Stimulated activated CD4-positive, alpha-beta T cell treated with anti-CD3 and anti-CD28 coated beads, Interleukin-2, amount 100 ng/mL, for 4 hours (primary cell): Measurements from ENCODE around the gene SLCO3A1.
A peak's percentile ranks its signal among the peaks of the same experiment; 100 is the strongest.
"Not testable (repeated sequence)": the region's sequence is repeated elsewhere in the genome, so short reads cannot be mapped to it uniquely, and the experiment has no call there.

ENCODE experiments used
- DNase-seq: peaks from one replicate; pipeline ENCODE4 v3.0.0-alpha.2; 2020; ENCODE audit warnings: low read depth

The SLCO3A1 gene

DNA sequence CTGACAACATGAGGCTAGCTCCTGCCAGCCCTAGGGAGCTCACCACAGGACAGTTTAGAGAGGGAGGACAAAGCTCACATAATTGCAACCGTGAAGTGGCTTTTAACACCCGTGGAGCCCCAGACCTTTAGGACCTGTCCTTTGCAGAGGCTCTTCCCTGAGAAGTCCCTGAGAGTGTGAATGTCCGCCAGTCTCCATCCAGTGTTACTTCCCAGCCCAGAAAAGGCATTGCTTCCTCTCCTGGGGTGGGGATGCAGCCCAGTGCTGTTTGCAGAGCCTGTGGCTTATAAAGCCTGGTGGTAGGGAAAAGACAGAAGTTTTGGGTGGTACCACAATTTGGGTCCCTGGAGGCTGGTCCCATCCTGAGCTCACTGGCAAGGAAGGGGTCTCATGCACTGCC is 182.0 kb downstream of the SLCO3A1 start:
- DNase-seq = no peak

DNA sequence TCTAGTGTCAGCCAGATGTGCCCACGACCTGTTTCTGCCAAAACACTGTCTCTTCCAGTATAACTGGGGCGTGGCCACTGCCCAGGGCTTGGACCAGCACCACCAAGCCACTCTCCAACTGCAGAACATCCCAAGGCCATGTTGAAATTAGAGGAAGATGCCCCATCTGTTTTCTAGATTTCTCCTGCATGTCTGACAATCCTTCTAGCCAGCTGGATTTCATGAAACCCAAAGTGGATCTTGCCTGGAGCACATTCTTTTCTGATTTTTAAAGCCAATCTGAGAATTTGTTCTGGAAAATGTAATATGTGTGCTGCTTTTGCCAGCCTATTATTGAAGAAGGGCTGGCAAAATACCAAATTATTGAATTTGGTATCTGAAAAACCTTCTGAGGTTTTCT is 182.5 kb downstream of the SLCO3A1 start:
- DNase-seq = no peak

DNA sequence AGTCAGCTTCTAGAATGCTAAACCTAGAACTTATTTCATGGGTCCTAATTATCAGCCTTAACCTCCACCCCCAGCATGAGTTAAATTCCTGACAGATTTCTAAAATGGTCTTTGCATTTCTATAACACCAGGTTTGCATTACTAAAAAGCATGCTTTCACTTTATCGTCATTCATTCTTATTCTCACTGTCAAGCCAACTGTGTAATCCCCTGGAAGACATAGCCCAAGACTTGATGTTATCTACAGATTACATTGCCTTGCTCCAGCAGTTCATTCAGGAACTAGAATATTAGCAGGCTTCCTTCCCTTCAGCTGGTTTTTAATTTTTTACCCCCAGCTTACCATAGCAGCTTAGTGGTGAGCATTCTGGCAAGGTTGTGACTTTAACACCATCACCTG is 184.0 kb downstream of the SLCO3A1 start:
- no peak for DNase-seq

DNA sequence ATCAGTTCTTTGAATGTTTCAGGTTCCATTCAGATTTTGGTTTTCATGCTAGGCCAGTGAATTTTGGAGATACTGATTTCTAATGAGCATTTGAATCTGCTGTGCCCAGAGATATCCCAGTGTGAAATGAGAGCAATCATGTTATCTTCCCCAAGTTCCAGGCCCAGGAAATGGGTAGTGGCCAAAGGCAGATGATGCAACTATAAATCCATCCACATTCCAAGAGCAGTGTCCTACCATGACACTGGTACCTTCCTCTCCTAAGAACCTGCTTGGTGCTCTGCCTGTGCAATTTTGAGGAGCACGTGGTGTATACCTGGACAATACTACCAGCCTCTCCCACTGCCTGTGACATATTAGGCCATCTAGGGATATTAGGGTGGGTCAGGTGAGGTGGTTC is 186.8 kb downstream of the SLCO3A1 start:
- DNase-seq = no peak

DNA sequence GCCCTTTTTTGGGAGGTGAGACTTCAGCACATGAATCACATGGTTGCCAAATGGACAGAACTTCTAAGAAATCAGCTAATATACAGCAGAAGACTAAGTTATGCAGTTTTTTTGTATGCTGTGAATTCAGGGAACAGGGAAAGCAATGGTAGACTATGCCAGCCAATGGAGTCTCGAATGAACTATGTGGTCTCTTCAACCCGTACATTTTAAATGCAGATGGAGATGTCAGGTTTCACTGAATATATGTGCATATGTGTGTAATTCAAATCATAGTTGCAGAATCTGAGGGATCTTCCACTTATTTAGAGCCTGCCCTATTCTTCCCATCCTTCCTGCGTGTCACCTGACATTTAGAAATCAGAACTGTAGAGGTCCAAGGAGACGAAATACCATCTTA is 187.9 kb downstream of the SLCO3A1 start:
- DNase-seq = no peak

GRCh38 chr15:92043283-92043682 is 189.8 kb downstream of the SLCO3A1 start:
- no peak for DNase-seq

GRCh38 chr15:92044203-92044909 is 190.8 kb downstream of the SLCO3A1 start:
- DNase-seq = no peak

- no peak for DNase-seq
These were observed 194.4 kb downstream of the SLCO3A1 start for GRCh38 chr15:92047900-92048299.

GRCh38 chr15:92048739-92049138 is 195.2 kb downstream of the SLCO3A1 start:
- DNase-seq = no peak

GRCh38 chr15:92049290-92049989 is 195.9 kb downstream of the SLCO3A1 start:
- no peak for DNase-seq

- DNase-seq = no peak
These were observed 196.9 kb downstream of the SLCO3A1 start for GRCh38 chr15:92050220-92050898.

DNA sequence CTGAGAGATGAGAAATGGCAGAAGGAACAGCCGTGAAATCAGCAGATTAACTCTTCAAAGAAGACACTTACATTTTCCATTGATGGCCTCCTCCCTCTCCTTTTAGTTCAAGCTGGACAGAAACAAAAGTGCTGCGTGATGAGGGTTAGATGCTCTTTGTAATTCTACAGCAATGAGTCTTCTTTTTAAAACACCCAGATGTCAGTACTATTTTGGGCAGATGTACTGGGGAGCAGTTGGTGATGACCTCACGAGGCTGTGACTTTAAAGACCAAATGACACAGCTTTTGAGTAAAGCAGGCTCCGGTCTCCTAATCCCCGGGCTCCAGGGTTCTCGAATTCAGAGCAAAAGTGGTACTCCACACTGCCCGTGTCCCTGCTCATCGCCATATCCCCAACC is 198.2 kb downstream of the SLCO3A1 start:
- DNase-seq = no peak

GRCh38 chr15:92053753-92054316 is 200.3 kb downstream of the SLCO3A1 start:
- no peak for DNase-seq

- no peak for DNase-seq
These were observed 203.4 kb downstream of the SLCO3A1 start for GRCh38 chr15:92056875-92057274.

DNA sequence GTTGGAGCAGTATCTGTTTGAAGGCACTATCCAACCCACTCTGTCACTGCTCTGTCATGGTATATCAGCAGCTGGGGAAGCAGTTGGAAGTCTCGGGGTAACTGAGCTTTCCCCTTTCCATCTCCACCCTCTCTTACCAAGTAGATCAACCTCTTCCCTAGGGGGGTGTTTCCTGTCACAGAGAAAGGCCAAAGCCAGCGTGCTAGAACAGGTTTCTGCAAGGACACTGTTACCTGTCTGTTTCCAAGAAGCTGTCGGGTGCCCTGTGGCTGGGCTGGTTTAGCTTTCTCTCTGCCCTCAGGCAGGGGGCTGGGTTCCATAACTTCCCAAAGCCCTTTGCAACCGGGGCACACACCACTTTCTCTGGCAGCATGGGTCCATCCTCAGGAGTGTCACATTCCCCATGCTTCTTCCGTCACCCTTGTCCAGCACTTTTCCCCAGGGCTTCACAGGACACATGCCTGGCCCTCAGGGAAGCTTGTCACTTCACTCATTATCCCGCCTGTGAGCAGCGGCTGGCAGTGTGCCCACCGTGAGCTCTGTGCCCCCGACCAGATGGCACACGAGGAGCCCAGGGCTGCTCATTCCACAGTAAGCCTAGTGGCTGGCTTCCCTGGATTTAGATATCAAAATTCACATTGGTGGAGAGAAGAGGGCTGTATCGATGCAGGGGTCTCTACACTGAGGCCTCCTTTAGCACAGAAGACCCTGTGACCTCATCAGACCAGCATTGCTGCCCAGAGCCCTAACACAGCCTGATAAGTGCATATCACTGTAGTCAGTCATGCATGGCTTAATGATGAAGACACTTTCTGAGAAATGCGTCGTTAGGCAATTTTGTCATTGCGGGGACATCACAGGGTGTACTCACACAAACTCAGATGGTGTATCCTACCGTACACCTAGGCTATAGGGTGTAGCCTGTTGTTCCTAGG is 205.8 kb downstream of the SLCO3A1 start:
- DNase-seq = no peak

- DNase-seq = not testable (repeated sequence)
These were observed 206.4 kb downstream of the SLCO3A1 start for GRCh38 chr15:92059971-92060311.

DNA sequence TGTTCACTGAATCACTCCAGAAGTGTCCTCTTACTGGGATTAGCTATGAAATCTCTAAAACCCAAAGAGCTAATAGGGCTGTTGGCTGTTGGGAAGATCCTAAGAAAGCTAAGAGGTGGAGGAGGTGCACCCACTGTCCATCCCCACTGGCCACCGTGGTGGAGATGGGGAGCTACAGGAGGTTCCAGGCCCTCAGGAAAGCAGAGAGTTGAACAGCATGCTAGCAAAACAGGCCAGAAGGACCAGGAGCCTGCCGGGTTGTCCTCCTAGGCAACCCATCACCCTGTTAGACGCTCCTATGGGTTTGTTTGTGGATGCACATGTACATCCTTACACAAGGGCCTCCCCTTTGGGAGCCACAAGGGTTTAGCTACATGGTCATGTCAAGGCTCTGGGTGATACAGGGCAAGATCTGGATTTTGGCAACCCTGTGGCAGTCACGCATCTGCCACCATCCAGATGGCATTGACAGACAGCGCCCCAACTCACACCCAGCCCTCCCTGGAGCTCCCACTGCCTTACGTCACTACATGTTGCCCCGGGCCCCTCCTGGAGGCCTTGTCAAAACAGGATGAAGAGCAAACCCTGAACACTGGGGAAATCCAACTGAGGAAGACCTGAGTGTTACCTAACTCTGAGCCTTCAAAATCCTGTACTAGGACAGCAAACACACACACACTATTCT is 208.1 kb downstream of the SLCO3A1 start:
- no peak for DNase-seq

DNA sequence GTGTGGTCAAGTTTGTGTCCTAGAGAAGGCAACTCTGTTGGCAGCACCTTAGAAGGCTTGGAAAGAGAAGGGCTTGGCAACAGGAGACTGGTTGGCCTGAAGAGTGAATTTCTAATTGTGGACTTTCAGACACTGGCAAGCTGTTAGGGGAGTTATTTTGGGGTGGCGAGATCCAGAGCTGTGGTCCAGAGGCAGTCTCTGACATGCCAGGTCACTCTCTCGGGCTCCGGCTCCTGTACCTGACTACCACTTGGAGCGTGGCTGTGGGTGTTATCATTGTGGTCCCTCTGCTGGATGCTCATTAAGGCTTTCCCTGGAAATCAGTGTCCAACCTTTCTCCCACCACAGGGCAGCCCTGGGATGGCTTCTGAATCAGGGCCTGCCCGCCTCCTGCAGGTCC is 209.0 kb downstream of the SLCO3A1 start:
- DNase-seq = no peak

DNA sequence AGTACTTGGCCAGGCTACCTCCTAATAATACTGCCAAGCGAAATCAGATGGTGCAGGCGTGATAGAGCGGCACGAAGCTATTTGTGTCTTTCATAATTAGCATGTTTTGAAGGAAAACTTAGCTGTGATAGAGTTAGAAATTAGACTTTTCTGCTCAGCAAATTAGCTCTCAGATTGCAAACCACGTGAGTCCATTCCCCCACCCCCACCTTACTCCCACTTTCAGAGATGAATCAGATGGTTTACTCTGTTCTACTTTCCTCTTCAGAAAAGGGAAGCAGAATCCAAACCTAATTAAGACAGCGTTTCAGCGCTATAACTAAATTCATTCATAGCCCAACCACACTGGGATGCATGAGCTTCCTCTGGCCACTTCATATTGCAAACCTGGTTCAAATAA is 214.6 kb downstream of the SLCO3A1 start:
- no peak for DNase-seq

GRCh38 chr15:92069308-92070250 is 216.1 kb downstream of the SLCO3A1 start:
- DNase-seq = peak; percentile 55
